T-helper 2 cell treated with Interferon-gamma antibody and Interleukin-4, amounts not matched to agents 5 μg/mL and 100 μg/mL, for 36 hours (primary cell): ENCODE data around the gene WDR5B.

Experiments used
- DNase-seq: peaks from one replicate; pipeline ENCODE4 v3.0.0; 2021; ENCODE audit warnings: low spot score
- H3K27ac Mint-ChIP-seq: one replicate; pipeline ENCODE4 v1.8.0; 2021; ENCODE audit warnings: mild to moderate bottlenecking, mixed read lengths
- H3K27me3 Mint-ChIP-seq: one replicate; pipeline ENCODE4 v1.8.0; 2021; ENCODE audit warnings: low read depth, mixed read lengths
- H3K36me3 Mint-ChIP-seq: one replicate; pipeline ENCODE4 v1.8.0; 2021; ENCODE audit warnings: low read depth, mixed read lengths
- H3K4me1 Mint-ChIP-seq: one replicate; pipeline ENCODE4 v1.8.0; 2021; ENCODE audit warnings: low read depth, mixed read lengths
- H3K4me3 Mint-ChIP-seq: one replicate; pipeline ENCODE4 v1.8.0; 2022; ENCODE audit warnings: mild to moderate bottlenecking, moderate library complexity, mixed read lengths
- H3K9me3 Mint-ChIP-seq: one replicate; pipeline ENCODE4 v1.8.0; 2021; ENCODE audit warnings: mixed read lengths

Gene WDR5B

GRCh38 chr3:122396511-122396910 lies 19.4 kb downstream of the WDR5B start:
- no peak for DNase-seq
- Mint-ChIP-seq H3K27me3 (no peaks in the 10 kb centered on the region), H3K9me3 (no peaks in the 10 kb centered on the region), H3K36me3 (peaks cover 31% of the 10 kb centered on the region), H3K27ac (no peak overlapping the region), H3K4me1 (peaks cover 26% of the 10 kb centered on the region), H3K4me3 (no peak overlapping the region)

- no peak for DNase-seq
- no peak overlapping the region for H3K4me3 Mint-ChIP-seq
- no peak overlapping the region for H3K27ac Mint-ChIP-seq
- H3K9me3 Mint-ChIP-seq: no peaks in the 10 kb centered on the region
- no peaks in the 10 kb centered on the region for H3K27me3 Mint-ChIP-seq
- H3K36me3 Mint-ChIP-seq: peaks cover 29% of the 10 kb centered on the region
- H3K4me1 Mint-ChIP-seq: peaks cover 26% of the 10 kb centered on the region
Observed at GRCh38 chr3:122395582-122395981, 20.3 kb downstream of the WDR5B start.

- Mint-ChIP-seq H3K4me3 (no peak overlapping the region), H3K4me1 (peaks cover 26% of the 10 kb centered on the region), H3K27ac (no peak overlapping the region), H3K27me3 (no peaks in the 10 kb centered on the region), H3K9me3 (no peaks in the 10 kb centered on the region), H3K36me3 (peaks cover 20% of the 10 kb centered on the region)
- no peak for DNase-seq
Observed at GRCh38 chr3:122394173-122394572, 21.7 kb downstream of the WDR5B start.

- no peak for DNase-seq
- Mint-ChIP-seq H3K36me3 (peaks cover 20% of the 10 kb centered on the region), H3K4me1 (peaks cover 30% of the 10 kb centered on the region), H3K9me3 (no peaks in the 10 kb centered on the region), H3K27ac (no peak overlapping the region), H3K4me3 (no peak overlapping the region), H3K27me3 (no peaks in the 10 kb centered on the region)
Observed at GRCh38 chr3:122392868-122393844, 22.7 kb downstream of the WDR5B start.

GRCh38 chr3:122391681-122392446 lies 24.0 kb downstream of the WDR5B start:
- peaks cover 36% of the 10 kb centered on the region for H3K4me1 Mint-ChIP-seq
- H3K36me3 Mint-ChIP-seq: peaks cover 29% of the 10 kb centered on the region
- DNase-seq: no peak
- no peaks in the 10 kb centered on the region for H3K27me3 Mint-ChIP-seq
- H3K9me3 Mint-ChIP-seq: no peaks in the 10 kb centered on the region
- no peak overlapping the region for H3K4me3 Mint-ChIP-seq
- no peak overlapping the region for H3K27ac Mint-ChIP-seq

GRCh38 chr3:122390665-122391064 lies 25.2 kb downstream of the WDR5B start:
- Mint-ChIP-seq H3K36me3 (peaks cover 33% of the 10 kb centered on the region), H3K27me3 (no peaks in the 10 kb centered on the region), H3K27ac (no peak overlapping the region), H3K4me1 (peaks cover 41% of the 10 kb centered on the region), H3K4me3 (no peak overlapping the region), H3K9me3 (no peaks in the 10 kb centered on the region)
- DNase-seq: no peak

GRCh38 chr3:122389892-122390291 lies 26.0 kb downstream of the WDR5B start:
- no peaks in the 10 kb centered on the region for H3K27me3 Mint-ChIP-seq
- no peak for DNase-seq
- no peaks in the 10 kb centered on the region for H3K9me3 Mint-ChIP-seq
- H3K27ac Mint-ChIP-seq: no peak overlapping the region
- H3K4me1 Mint-ChIP-seq: peaks cover 40% of the 10 kb centered on the region
- H3K4me3 Mint-ChIP-seq: no peak overlapping the region
- peaks cover 30% of the 10 kb centered on the region for H3K36me3 Mint-ChIP-seq

- no peak for DNase-seq
- H3K27ac Mint-ChIP-seq: no peak overlapping the region
- H3K4me3 Mint-ChIP-seq: no peak overlapping the region
- no peaks in the 10 kb centered on the region for H3K9me3 Mint-ChIP-seq
- H3K27me3 Mint-ChIP-seq: no peaks in the 10 kb centered on the region
- peaks cover 39% of the 10 kb centered on the region for H3K4me1 Mint-ChIP-seq
- peaks cover 27% of the 10 kb centered on the region for H3K36me3 Mint-ChIP-seq
Observed at GRCh38 chr3:122389197-122389596, 26.7 kb downstream of the WDR5B start.

- peaks cover 22% of the 10 kb centered on the region for H3K36me3 Mint-ChIP-seq
- H3K4me3 Mint-ChIP-seq: no peak overlapping the region
Observed at GRCh38 chr3:122387709-122388108, 28.2 kb downstream of the WDR5B start.

GRCh38 chr3:122383771-122384697 lies 31.8 kb downstream of the WDR5B start, which contains the start of gene FAM162A:
Gene FAM162A (plus strand): TSS chr3:122384182. CDS start chr3:122384266, 84 bp downstream.
- Mint-ChIP-seq H3K27ac (peak within 1 kb of the TSS; percentile 90), H3K36me3 (peaks cover 24% of the 10 kb centered on the region), H3K27me3 (no peaks in the 10 kb centered on the region), H3K9me3 (no peaks in the 10 kb centered on the region), H3K4me1 (peaks cover 58% of the 10 kb centered on the region), H3K4me3 (peak within 1 kb of the TSS; percentile 83)
- peak; percentile 94 for DNase-seq

More at GRCh38 chr3:122387709-122388108, 28.2 kb downstream of the WDR5B start:
- H3K9me3 Mint-ChIP-seq: no peaks in the 10 kb centered on the region
- no peaks in the 10 kb centered on the region for H3K27me3 Mint-ChIP-seq
- DNase-seq: no peak
- no peak overlapping the region for H3K27ac Mint-ChIP-seq
- H3K4me1 Mint-ChIP-seq: peaks cover 33% of the 10 kb centered on the region

GRCh38 chr3:122382888-122383666 lies 32.8 kb downstream of the WDR5B start, which contains the start of gene MIX23:
Gene MIX23 (minus strand): TSS chr3:122383231. CDS start chr3:122383224, 7 bp downstream.
- peaks cover 23% of the 10 kb centered on the region for H3K36me3 Mint-ChIP-seq
- H3K4me3 Mint-ChIP-seq: peak within 1 kb of the TSS; percentile 83
- H3K27ac Mint-ChIP-seq: peak within 1 kb of the TSS; percentile 90
- peaks cover 57% of the 10 kb centered on the region for H3K4me1 Mint-ChIP-seq
- no peaks in the 10 kb centered on the region for H3K27me3 Mint-ChIP-seq
- no peaks in the 10 kb centered on the region for H3K9me3 Mint-ChIP-seq
- DNase-seq: peak; percentile 83

- Mint-ChIP-seq H3K27ac (no peak overlapping the region), H3K27me3 (no peaks in the 10 kb centered on the region), H3K4me1 (peaks cover 34% of the 10 kb centered on the region), H3K9me3 (no peaks in the 10 kb centered on the region), H3K4me3 (no peak overlapping the region), H3K36me3 (peaks cover 24% of the 10 kb centered on the region)
- no peak for DNase-seq
Observed at GRCh38 chr3:122377975-122378374, 37.9 kb downstream of the WDR5B start.
